Activated CD4-positive, alpha-beta memory T cell treated with anti-CD3 and anti-CD28 coated beads for 36 hours (primary cell): ENCODE data around the gene NDUFB10. TPM values are rescaled to one million over a fixed set of nuclear protein-coding genes. Genes with fewer than 3 reads are reported as not detected.

Experiments
- CTCF ChIA-PET: fragments of 350-600 bp; sonication (Branson Sonifier 250); formaldehyde crosslinking; loops from one replicate; lab custom pipeline; 2021; ENCODE audit warnings: antibody characterized with exemption, inconsistent platforms; lab: Charles Lee
- POLR2A ChIA-PET: fragments of 350-600 bp; sonication (Branson Sonifier 250); formaldehyde crosslinking; loops from one replicate; lab custom pipeline; 2021; ENCODE audit warnings: antibody characterized with exemption; lab: Charles Lee
- DNase-seq: peaks from one replicate; pipeline ENCODE4 v3.0.0-alpha.2; 2020
- H3K27ac Mint-ChIP-seq: one replicate; pipeline ENCODE4 v1.8.0; 2021; ENCODE audit warnings: mixed read lengths
- H3K27me3 Mint-ChIP-seq: one replicate; pipeline ENCODE4 v1.8.0; 2021; ENCODE audit warnings: mixed read lengths
- H3K36me3 Mint-ChIP-seq: one replicate; pipeline ENCODE4 v1.8.0; 2021; ENCODE audit warnings: mixed read lengths
- H3K4me1 Mint-ChIP-seq: one replicate; pipeline ENCODE4 v1.8.0; 2021; ENCODE audit warnings: low read depth, mixed read lengths
- H3K4me3 Mint-ChIP-seq: one replicate; pipeline ENCODE4 v1.8.0; 2021; ENCODE audit warnings: mild to moderate bottlenecking, mixed read lengths
- H3K9me3 Mint-ChIP-seq: one replicate; pipeline ENCODE4 v1.8.0; 2021; ENCODE audit warnings: mixed read lengths
- intact Hi-C: fragments of 100-400 bp; cut with micrococcal nuclease; formaldehyde crosslinking; loops from one replicate; pipeline ENCODE4 v1.15.1; 2023
- total RNA-seq, 2 experiments: library from RNA; stranded (reverse); gene quantifications; one replicate each; pipeline ENCODE4 v1.2.3, GENCODE V29; 2021

The NDUFB10 gene
- total RNA-seq, 2 experiments from 2014 or later: 122 to 125 TPM

GRCh38 chr16:2008631-2009163, 49.4 kb downstream of the NDUFB10 start:
- no peaks in the 10 kb centered on the region for H3K9me3 Mint-ChIP-seq
- H3K27ac Mint-ChIP-seq: peak overlapping the region; percentile 77
- no peaks in the 10 kb centered on the region for H3K27me3 Mint-ChIP-seq
- POLR2A ChIA-PET: interaction anchor here (0.6 to 1.6 kb wide), 3 partner anchors 18 to 146 kb away, joined by 3 to 7 read pairs (median 4); partner anchors contain the start of genes RPS2 and TRAF7
- peak overlapping the region; percentile 83 for H3K4me3 Mint-ChIP-seq
- peaks cover 41% of the 10 kb centered on the region for H3K4me1 Mint-ChIP-seq
- intact Hi-C loops: loop anchor here (2.0 kb wide), 1 partner anchor 16 kb away; no protein-coding TSS in a partner anchor
- CTCF ChIA-PET: interaction anchor here (0.8 to 3.4 kb wide), 4 partner anchors 14 to 147 kb away, joined by 3 to 14 read pairs (median 4); partner anchors contain the start of genes GFER and TRAF7
- peaks cover 15% of the 10 kb centered on the region for H3K36me3 Mint-ChIP-seq
- peak; percentile 66 for DNase-seq

DNA sequence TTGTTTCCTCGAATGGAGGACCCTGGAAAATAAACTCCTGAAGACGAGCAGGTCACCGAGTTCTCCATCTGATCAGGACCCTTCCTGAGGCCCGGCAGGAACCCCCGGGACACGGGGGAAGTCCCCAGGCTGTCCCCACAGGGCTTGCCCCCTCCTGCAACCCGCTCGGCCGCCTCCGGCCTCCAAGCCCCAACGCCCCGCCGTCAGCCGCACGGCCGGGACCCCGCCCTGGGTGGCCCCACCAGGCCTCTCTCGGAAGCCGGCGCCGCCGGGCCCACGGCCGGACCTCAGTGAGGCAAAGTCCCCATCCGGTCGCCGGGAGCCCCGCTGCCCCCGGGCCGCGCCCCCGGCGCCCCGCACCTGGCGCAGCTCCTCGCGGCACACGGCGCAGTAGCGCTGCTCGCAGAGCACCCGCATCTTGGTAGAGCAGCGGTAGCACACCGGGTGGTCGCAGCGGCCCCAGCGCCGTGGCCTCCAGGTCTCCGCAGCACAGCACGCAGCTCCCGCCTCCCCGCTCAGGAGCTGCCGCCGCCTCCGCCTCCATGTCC, 49.9 kb downstream of the NDUFB10 start:
- CTCF ChIA-PET: interaction anchor here (1.4 to 3.4 kb wide), 3 partner anchors 13 to 131 kb away, joined by 3 to 14 read pairs (median 4); partner anchors contain the start of gene GFER
- no peak for DNase-seq
- Mint-ChIP-seq H3K4me3 (peak overlapping the region; percentile 83), H3K36me3 (peaks cover 15% of the 10 kb centered on the region), H3K27me3 (no peaks in the 10 kb centered on the region), H3K27ac (peak overlapping the region; percentile 77), H3K9me3 (no peaks in the 10 kb centered on the region), H3K4me1 (peaks cover 41% of the 10 kb centered on the region)
- intact Hi-C loops: loop anchor here (2.0 kb wide), 1 partner anchor 16 kb away; no protein-coding TSS in a partner anchor
- POLR2A ChIA-PET: interaction anchor here (1.5 to 1.6 kb wide), 2 partner anchors 18 to 146 kb away, joined by 4 to 7 read pairs; partner anchors contain the start of gene TRAF7

DNA sequence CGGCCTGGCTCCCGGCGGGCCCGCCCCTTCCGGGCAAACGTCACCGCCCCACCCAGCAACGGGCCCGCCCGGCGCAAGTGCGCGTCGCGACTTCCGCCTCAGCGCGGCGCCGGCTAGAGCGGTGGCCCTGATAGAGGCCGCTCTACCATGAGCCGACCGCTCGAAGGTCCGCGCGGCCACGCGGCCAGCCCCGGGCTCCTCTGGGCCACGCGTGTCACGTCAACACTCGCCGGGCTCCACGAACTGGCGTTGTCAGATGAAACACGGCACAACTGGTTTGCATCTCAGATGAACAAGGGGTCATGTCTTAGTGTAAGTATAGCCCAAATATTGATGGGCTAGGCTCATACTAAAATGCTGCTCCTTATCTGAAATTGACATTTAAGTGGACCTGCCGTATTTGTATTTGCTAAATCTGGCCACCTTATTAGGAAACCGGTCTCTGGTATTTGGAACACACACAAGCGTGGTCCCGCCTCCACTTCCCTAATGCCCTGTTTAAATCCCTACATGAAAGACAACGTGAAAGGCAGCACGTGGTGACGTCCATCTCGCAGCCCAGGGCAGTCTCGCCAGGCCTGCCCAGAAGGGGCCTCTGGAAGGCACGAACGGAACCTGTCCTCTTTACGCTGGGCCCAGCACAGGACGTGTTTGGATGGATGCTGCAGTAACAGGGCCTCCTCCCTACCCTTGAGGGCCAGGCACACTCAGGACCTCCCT, 50.6 kb downstream of the NDUFB10 start, which contains the start of gene ZNF598:
ZNF598 (minus strand) TSS at position 31 of the 720 bp plus-strand sequence.
- Mint-ChIP-seq H3K4me3 (peak within 1 kb of the TSS; percentile 84), H3K4me1 (peaks cover 35% of the 10 kb centered on the region), H3K9me3 (no peaks in the 10 kb centered on the region), H3K27me3 (no peaks in the 10 kb centered on the region), H3K36me3 (peaks cover 15% of the 10 kb centered on the region), H3K27ac (peak within 1 kb of the TSS; percentile 83)
- ChIA-PET CTCF (interaction anchor here (3.4 kb wide), 1 partner anchor 130 kb away, joined by 14 read pairs; no protein-coding TSS in a partner anchor), POLR2A (no interaction called here)
- DNase-seq: peak; percentile 82
- intact Hi-C loops: loop anchor here (2.0 to 5.0 kb wide), 2 partner anchors 17 to 48 kb away; partner anchors contain the start of gene RPS2

Other genes starting within 250 kb of the NDUFB10 start
- gene NME3, start 188.0 kb upstream of the NDUFB10 start, total RNA-seq: 10 to 100 TPM; 53.0 to 53.1 TPM
- 10 to 100 TPM; 11.9 to 15.3 TPM for gene EME2, start 186.7 kb upstream of the NDUFB10 start, total RNA-seq
- gene MRPS34, start 186.4 kb upstream of the NDUFB10 start, total RNA-seq: 100 to 1,000 TPM; 151 to 152 TPM
- gene SPSB3, start 177.0 kb upstream of the NDUFB10 start, total RNA-seq: 10 to 100 TPM; 21.2 to 21.8 TPM
- 10 to 100 TPM; 45.9 to 48.0 TPM for gene NUBP2, start 176.6 kb upstream of the NDUFB10 start, total RNA-seq
- gene IGFALS, start 165.8 kb upstream of the NDUFB10 start, total RNA-seq: not detected
- 10 to 100 TPM; 45.1 to 46.2 TPM for gene HAGH, start 132.7 kb upstream of the NDUFB10 start, total RNA-seq
- gene FAHD1, start 132.3 kb upstream of the NDUFB10 start, total RNA-seq: 1 to 10 TPM; 8.5 to 8.8 TPM
- not detected for gene MEIOB, start 87.4 kb upstream of the NDUFB10 start, total RNA-seq
- gene HS3ST6, start 41.1 kb upstream of the NDUFB10 start, total RNA-seq: not detected
- 10 to 100 TPM; 20.7 to 23.6 TPM for gene MSRB1, start 16.3 kb upstream of the NDUFB10 start, total RNA-seq
- gene RPL3L, start 4.8 kb upstream of the NDUFB10 start, total RNA-seq: not detected
- 1,000 to 10,000 TPM; 5,123 to 5,136 TPM for gene RPS2, start 5.3 kb downstream of the NDUFB10 start, total RNA-seq
- not detected for gene RNF151, start 7.3 kb downstream of the NDUFB10 start, total RNA-seq
- 10 to 100 TPM; 45.7 to 47.3 TPM for gene TBL3, start 12.5 kb downstream of the NDUFB10 start, total RNA-seq
- not detected for gene NOXO1, start 21.9 kb downstream of the NDUFB10 start, total RNA-seq
- gene GFER, start 24.7 kb downstream of the NDUFB10 start, total RNA-seq: 10 to 100 TPM; 34.4 to 37.5 TPM
- 10 to 100 TPM; 11.9 to 12.4 TPM for gene SYNGR3, start 30.4 kb downstream of the NDUFB10 start, total RNA-seq
- gene ZNF598, start 50.3 kb downstream of the NDUFB10 start, total RNA-seq: 10 to 100 TPM; 67.2 to 67.6 TPM
- gene NPW, start 60.2 kb downstream of the NDUFB10 start, total RNA-seq: 1 to 10 TPM; 1.3 to 2.0 TPM
- gene NHERF2, start 67.4 kb downstream of the NDUFB10 start, total RNA-seq: 1 to 10 TPM; 1.1 to 1.4 TPM
- 10 to 100 TPM; 24.3 to 26.2 TPM for gene NTHL1, start 88.3 kb downstream of the NDUFB10 start, total RNA-seq
- 10 to 100 TPM; 56.6 to 63.9 TPM for gene TSC2, start 88.4 kb downstream of the NDUFB10 start, total RNA-seq
- gene PKD1, start 176.4 kb downstream of the NDUFB10 start, total RNA-seq: 10 to 100 TPM; 56.7 to 59.4 TPM
- gene RAB26, start 189.1 kb downstream of the NDUFB10 start, total RNA-seq: under 1 TPM in 1 of 2 experiments, not detected in 1; 0.33 TPM
- 10 to 100 TPM; 77.1 to 80.3 TPM for gene TRAF7, start 196.2 kb downstream of the NDUFB10 start, total RNA-seq
- gene CASKIN1, start 237.1 kb downstream of the NDUFB10 start, total RNA-seq: under 1 TPM; 0.36 to 0.83 TPM
- 10 to 100 TPM; 49.7 to 50.4 TPM for gene MLST8, start 245.9 kb downstream of the NDUFB10 start, total RNA-seq